HG02763 (cell line): ENCODE measurements around the gene PWWP2B.

ENCODE experiments used
- ATAC-seq: cut with Tn5 transposase; IDR thresholded peaks from one replicate; pipeline ENCODE4 v1.9.1; 2021; ENCODE audit warnings: mild to moderate bottlenecking, moderate library complexity; ENCODE audit not compliant: unreplicated experiment

PWWP2B gene

GRCh38 chr10:132465193-132465888 lies 68.3 kb downstream of the PWWP2B start:
- no peak for ATAC-seq

- no peak for ATAC-seq
Observed at GRCh38 chr10:132465889-132466519, 69.0 kb downstream of the PWWP2B start.

DNA sequence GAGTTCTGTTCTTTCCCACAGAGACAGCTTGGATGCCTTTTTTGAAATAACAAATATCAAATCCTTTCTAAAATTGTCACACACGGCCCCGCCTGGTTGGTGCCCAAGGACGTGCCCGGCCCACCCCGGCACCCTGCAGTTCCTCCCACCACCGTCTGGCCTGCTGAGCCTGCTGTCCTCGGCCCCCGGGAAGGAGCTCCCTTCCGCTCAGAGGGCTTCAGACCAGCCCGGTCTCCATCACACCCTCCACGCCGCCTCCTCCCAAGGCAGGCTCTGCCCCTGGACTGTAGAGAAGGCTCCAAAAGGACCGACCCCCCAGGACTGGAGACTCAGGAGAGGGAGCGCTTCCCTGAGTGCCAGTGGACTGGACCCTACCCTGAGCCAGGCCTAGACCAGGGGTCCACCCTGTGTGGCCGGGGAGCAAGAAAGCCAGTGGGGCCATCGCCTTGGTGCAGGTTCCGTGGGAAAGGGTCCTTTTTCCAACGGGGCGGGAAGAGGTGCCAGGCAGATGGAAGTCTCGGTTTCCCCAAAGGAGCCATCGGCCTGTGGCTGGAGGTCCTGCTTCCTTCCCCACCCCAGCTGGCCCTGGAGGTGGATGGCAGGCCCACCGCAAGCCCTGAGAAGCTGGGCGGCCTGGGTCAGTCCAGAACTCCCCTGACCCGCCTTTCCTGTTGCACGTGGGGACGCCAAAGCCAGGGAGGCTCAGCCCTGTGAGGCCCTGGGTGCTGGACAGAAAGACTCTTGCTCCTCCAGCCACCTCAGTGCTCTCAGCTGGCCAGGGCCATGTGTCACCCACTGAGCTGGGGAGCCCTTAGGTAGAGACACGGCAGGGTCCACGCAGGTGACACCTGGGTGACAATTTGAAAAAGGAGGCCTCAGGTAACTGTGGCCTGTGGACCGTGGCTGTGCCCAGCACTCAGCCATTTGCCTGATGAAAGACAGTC lies 69.8 kb downstream of the PWWP2B start:
- no peak for ATAC-seq
